HepG2 (cell line): ENCODE results near the gene TMF1. TPM values are rescaled to one million over a fixed set of nuclear protein-coding genes. Genes with fewer than 3 reads are reported as not detected.

Source experiments
- ATAC-seq: fragments of 200-7000 bp; cut with Tn5 transposase; 3 replicates; pipeline ENCODE4 v1.9.1; 2020; ENCODE audit warnings: mild to moderate bottlenecking, moderate library complexity
- BruUV-seq: library from RNA; stranded (reverse); fragments of 400-500 nt; replicated peaks from 2 replicates; lab custom pipeline; 2021; lab: Mats Ljungman, UMichigan
- CTCF ChIA-PET: fragments of 300-600 bp; formaldehyde crosslinking; extraction: SDS; loops from one replicate; lab custom pipeline; 2021; ENCODE audit warnings: low total read pairs, inconsistent platforms, low intra/inter-chr PET ratio; lab: Yijun Ruan, JAX
- POLR2A ChIA-PET: fragments of 350-600 bp; sonication (Branson Sonifier 250); formaldehyde crosslinking; loops from one replicate; lab custom pipeline; 2020; ENCODE audit warnings: antibody characterized with exemption, inconsistent platforms; lab: Yijun Ruan, JAX
- DNase-seq: peaks from one replicate; pipeline ENCODE4 v3.0.0-alpha.2; 2015; ENCODE audit warnings: low spot score
- FAIRE-seq: peaks from 3 replicates; lab custom pipeline; 2011; peaks lifted over from hg19 to GRCh38; lab: Jason Lieb, UNC
- H2AFZ ChIP-seq: one replicate; pipeline ENCODE4 v1.6.1; 2011; ENCODE audit warnings: low read length, inconsistent platforms
- H3K27ac ChIP-seq: fragments of 300-600 bp; 3 replicates; pipeline ENCODE4 v1.8.0; 2011; ENCODE audit warnings: mixed run types, mild to moderate bottlenecking, mixed read lengths, low read length, inconsistent platforms; ENCODE audit not compliant: insufficient read depth; ENCODE audit errors: extremely low read length
- H3K27me3 ChIP-seq, 2 experiments: fragments of 200-600 bp in 1 of 2; 2 replicates in 1 of 2; 3 replicates in 1 of 2; pipeline versions ENCODE4 v1.6.0 to v1.8.0; 2011; ENCODE audit warnings: low read length in 2 of 2, mild to moderate bottlenecking in 2 of 2, moderate library complexity in 2 of 2, inconsistent platforms in 1 of 2; ENCODE audit not compliant: insufficient read depth in 2 of 2, control insufficient read depth in 1 of 2
- H3K36me3 ChIP-seq, 2 experiments: fragments of 200-600 bp in 1 of 2; replicated peaks in 1 of 2; 2 replicates in 1 of 2; 3 replicates in 1 of 2; pipeline versions ENCODE4 v1.5.1 to v1.8.0; 2011; ENCODE audit warnings: low read length in 2 of 2, inconsistent platforms in 1 of 2; ENCODE audit not compliant: insufficient read depth in 2 of 2, control insufficient read depth in 1 of 2
- H3K4me1 ChIP-seq: 2 replicates; pipeline ENCODE4 v1.5.1; 2012; ENCODE audit warnings: low read length, inconsistent platforms; ENCODE audit not compliant: insufficient read depth
- H3K4me2 ChIP-seq: 2 replicates; pipeline ENCODE4 v1.6.0; 2011; ENCODE audit warnings: low read depth, low read length, inconsistent platforms
- H3K4me3 ChIP-seq, 3 experiments: fragments of 200-600 bp in 1 of 3; sonication (generic), shearing (Covaris generic) in 1 of 3; replicated peaks in 1 of 3; 2 replicates each; pipeline ENCODE4 v1.5.1; 2011 to 2016; ENCODE audit warnings: low read length in 3 of 3, inconsistent platforms in 2 of 3, low read depth in 2 of 3, mild to moderate bottlenecking in 2 of 3, control low read depth in 1 of 3, mixed read lengths in 1 of 3; ENCODE audit not compliant: insufficient read depth in 1 of 3
- H3K79me2 ChIP-seq: one replicate; pipeline ENCODE4 v1.6.1; 2011; ENCODE audit warnings: low read length, inconsistent platforms; ENCODE audit not compliant: insufficient read depth
- H3K9ac ChIP-seq: 2 replicates; pipeline ENCODE4 v1.6.0; 2011; ENCODE audit warnings: mild to moderate bottlenecking, low read depth, low read length, inconsistent platforms; ENCODE audit not compliant: insufficient read depth
- H3K9me3 ChIP-seq: 2 replicates; pipeline ENCODE4 v1.5.1; 2012; ENCODE audit warnings: mild to moderate bottlenecking, low read length
- H4K20me1 ChIP-seq: 2 replicates; pipeline ENCODE4 v1.6.0; 2011; ENCODE audit warnings: inconsistent platforms, mild to moderate bottlenecking, low read length, moderate library complexity; ENCODE audit not compliant: insufficient read depth
- ARNT ChIP-seq: fragments of 450-650 bp; IDR thresholded peaks from 2 replicates; pipeline ENCODE4 v1.6.1; 2017
- CENPX ChIP-seq: sonication (generic); formaldehyde crosslinking; IDR thresholded peaks from 2 replicates; pipeline ENCODE4 v1.9.0; 2021; ENCODE audit warnings: mild to moderate bottlenecking, missing genetic modification reagents, moderate library complexity
- FOSL2 ChIP-seq: sonication (generic); formaldehyde crosslinking; IDR thresholded peaks from 2 replicates; pipeline ENCODE4 v1.4.0; 2020; ENCODE audit warnings: missing genetic modification reagents
- FOXO1 ChIP-seq: sonication (generic); formaldehyde crosslinking; IDR thresholded peaks from 2 replicates; pipeline ENCODE4 v1.4.0; 2020; ENCODE audit warnings: missing genetic modification reagents
- MAF1 ChIP-seq: sonication (generic); formaldehyde crosslinking; IDR thresholded peaks from 2 replicates; pipeline ENCODE4 v1.5.0; 2020; ENCODE audit warnings: missing genetic modification reagents, borderline replicate concordance
- MED13 ChIP-seq: sonication (generic); formaldehyde crosslinking; IDR thresholded peaks from 2 replicates; pipeline ENCODE4 v1.5.0; 2020; ENCODE audit warnings: missing genetic modification reagents
- MZF1 ChIP-seq: sonication (generic); formaldehyde crosslinking; IDR thresholded peaks from 2 replicates; pipeline ENCODE4 v1.8.1; 2023; ENCODE audit warnings: mild to moderate bottlenecking, missing genetic modification reagents, borderline replicate concordance
- NONO ChIP-seq, 2 experiments: fragments of 450-650 bp in 1 of 2; sonication (generic) in 1 of 2; formaldehyde crosslinking in 1 of 2; IDR thresholded peaks in 1 of 2; conservative IDR thresholded peaks in 1 of 2; 2 replicates each; pipeline versions ENCODE4 v1.6.1 to v1.8.0; 2017 to 2022; ENCODE audit warnings: mild to moderate bottlenecking in 1 of 2, missing genetic modification reagents in 1 of 2, moderate library complexity in 1 of 2
- RAD21 ChIP-seq: fragments of 450-650 bp; formaldehyde crosslinking; IDR thresholded peaks from 2 replicates; pipeline ENCODE4 v1.5.0; 2020; ENCODE audit warnings: mild to moderate bottlenecking
- RARG ChIP-seq: sonication (generic); formaldehyde crosslinking; IDR thresholded peaks from 2 replicates; pipeline ENCODE4 v1.4.0; 2020; ENCODE audit warnings: low read depth, mild to moderate bottlenecking, missing genetic modification reagents
- RELA ChIP-seq: sonication (generic); formaldehyde crosslinking; IDR thresholded peaks from 2 replicates; pipeline ENCODE4 v1.4.0; 2020; ENCODE audit warnings: missing genetic modification reagents
- SMAD3 ChIP-seq: sonication (generic); formaldehyde crosslinking; IDR thresholded peaks from 2 replicates; pipeline ENCODE4 v1.4.0; 2020; ENCODE audit warnings: missing genetic modification reagents
- TMF1 ChIP-seq: sonication (generic); formaldehyde crosslinking; IDR thresholded peaks from 2 replicates; pipeline ENCODE4 v1.8.1; 2022; ENCODE audit warnings: low read depth, missing genetic modification reagents
- ZGPAT ChIP-seq: IDR thresholded peaks from 2 replicates; pipeline ENCODE4 v1.6.1; 2016; ENCODE audit warnings: mild to moderate bottlenecking
- ZNF101 ChIP-seq: sonication (generic); formaldehyde crosslinking; IDR thresholded peaks from 2 replicates; pipeline ENCODE4 v1.4.0; 2020; ENCODE audit warnings: mild to moderate bottlenecking, low read depth, missing genetic modification reagents, borderline replicate concordance
- ZNF350 ChIP-seq: sonication (generic); formaldehyde crosslinking; IDR thresholded peaks from 2 replicates; pipeline ENCODE4 v1.4.0; 2020; ENCODE audit warnings: mild to moderate bottlenecking, low read depth, missing genetic modification reagents, borderline replicate concordance
- ZZZ3 ChIP-seq: sonication (generic); formaldehyde crosslinking; IDR thresholded peaks from 2 replicates; pipeline ENCODE4 v1.4.0; 2020; ENCODE audit warnings: missing genetic modification reagents, mild to moderate bottlenecking, borderline replicate concordance
- WGBS: methylation state at CpG from one replicate; pipeline ENCODE4 v1.1.6; 2017; ENCODE audit warnings: low lambda C conversion rate; 5-methylcytosine and 5-hydroxymethylcytosine counted together
- in situ Hi-C: cut with HindIII; loops from 2 replicates; pipeline ENCODE4 v1.10.0; 2017; ENCODE audit warnings: low pct_unique_long_range_greater_than_20kb; ENCODE audit not compliant: extremely low pct_ligation_motif_present
- intact Hi-C: fragments of 100-400 bp; cut with micrococcal nuclease; formaldehyde crosslinking; loops from one replicate; pipeline ENCODE4 v1.10.0; 2022; ENCODE audit not compliant: unreplicated experiment
- polyA plus RNA-seq, 8 experiments: library from polyadenylated mRNA; depleted of rRNA in 3 of 8; stranded (reverse) in 7 of 8; unstranded in 1 of 8; fragments of >200 nt; fragmentation: Illumina TruSeq in 4 of 8; extraction: Trizol in 4 of 8; gene quantifications; 2 replicates each; pipeline versions ENCODE4 v1.2.1 to v1.2.3, GENCODE V29; 2011 to 2016; ENCODE audit warnings: low read depth in 4 of 8, missing spikeins in 1 of 8, mixed read lengths in 1 of 8; ENCODE audit not compliant: insufficient read depth in 1 of 8
- total RNA-seq, 5 experiments: library from RNA; depleted of rRNA; stranded (reverse); fragments of >200 nt; fragmentation: Illumina TruSeq; extraction: Trizol; gene quantifications; 2 replicates each; pipeline ENCODE4 v1.2.3, GENCODE V29; 2016; ENCODE audit warnings: low read depth in 1 of 5
- TF ChIP-seq, protein P1 (sequence below): IDR thresholded peaks from 2 replicates; pipeline ENCODE4 v1.6.1; 2016; ENCODE audit warnings: low read depth
- TF ChIP-seq, protein P2 (sequence below): sonication (generic); formaldehyde crosslinking; IDR thresholded peaks from 2 replicates; pipeline ENCODE4 v1.5.1; 2020; ENCODE audit warnings: missing genetic modification reagents, mild to moderate bottlenecking, borderline replicate concordance
- TF ChIP-seq, protein P3 (sequence below): sonication (generic); formaldehyde crosslinking; IDR thresholded peaks from 2 replicates; pipeline ENCODE4 v1.4.0; 2020; ENCODE audit warnings: missing genetic modification reagents

The TMF1 gene
- total and polyA plus RNA-seq, 2 of the 13 experiments (the other 11 are each of a cell fraction or from before 2014, with no cell fraction given) = 12.1 to 38.4 TPM

DNA sequence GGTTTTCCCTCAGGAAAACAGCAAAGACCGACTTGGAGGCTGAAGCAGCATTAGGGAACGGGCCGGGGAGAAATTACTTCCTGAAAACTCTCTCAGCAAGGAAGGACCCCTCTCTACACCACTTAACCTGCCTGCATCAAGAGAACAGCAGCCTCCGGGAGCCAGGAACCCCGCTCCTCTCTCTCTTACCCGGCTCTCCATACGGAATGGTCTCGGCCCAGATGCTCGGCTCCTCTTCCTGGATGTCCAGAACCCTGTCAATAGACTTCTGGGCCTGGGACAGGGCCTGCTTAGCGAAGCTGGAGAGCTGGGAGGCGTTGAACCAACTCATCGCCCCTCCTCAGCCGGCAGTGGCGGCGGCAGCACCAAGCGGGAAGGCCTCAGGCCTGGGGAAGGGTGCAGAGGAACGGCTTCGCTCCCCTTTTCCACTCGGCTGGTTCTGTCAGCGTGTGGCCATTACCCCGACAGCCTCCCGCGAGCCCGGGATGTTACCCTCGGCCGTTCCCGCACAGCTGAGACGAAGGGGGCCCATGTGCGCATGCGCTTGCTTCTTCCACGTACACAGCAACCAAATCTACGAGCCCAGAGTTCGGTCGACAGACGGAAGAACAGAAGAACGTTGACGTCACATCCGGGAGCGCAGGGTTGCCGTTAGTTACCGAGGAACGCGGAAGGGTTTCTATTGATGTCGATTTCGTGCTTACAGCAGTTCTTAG lies at the start of gene TMF1 (continued):
- TF ChIP-seq MZF1 (CRISPR knock-in tag) = 0 out of 2 replicates have a peak, but pooled peaks have one; percentile 36
- 0 out of 2 replicates have a peak, but pooled peaks have one; percentile 15 for TF ChIP-seq FOSL2
- no peak for TF ChIP-seq ZZZ3 (CRISPR knock-in tag)
- no peak for TF ChIP-seq MAF1 (CRISPR knock-in tag)
- no peak; the same call in 1 of the 2 replicates for TF ChIP-seq RARG (CRISPR knock-in tag)
- TF ChIP-seq MED13 (CRISPR knock-in tag) = no peak

DNA sequence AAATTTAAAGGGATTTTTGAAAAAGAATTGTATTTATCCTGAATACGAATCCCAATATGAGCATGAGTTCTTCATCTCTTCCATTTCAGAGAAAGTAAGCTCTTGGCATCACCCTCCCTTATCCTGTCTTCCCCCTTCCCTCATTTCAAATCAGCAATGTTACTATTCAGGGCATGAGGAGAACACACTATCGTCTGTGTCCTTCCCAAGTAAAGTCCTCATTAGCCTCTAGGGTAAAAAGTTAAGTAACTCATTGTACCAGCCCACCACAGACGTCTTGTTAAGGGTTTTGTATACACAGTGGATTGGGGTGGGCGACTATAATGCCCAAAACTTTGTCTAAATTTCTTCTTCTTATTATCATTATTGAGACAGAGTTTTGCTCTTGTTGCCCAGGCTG lies 47.4 kb upstream of the TMF1 start:
- Histone ChIP-seq H3K79me2 (no peaks in the 10 kb centered on the region), H3K36me3 (peaks cover 2 to 17% of the 10 kb centered on the region in 2 experiments; a peak in 3 of 5 replicates), H4K20me1 (no peaks in the 10 kb centered on the region), H3K27me3 (no peaks in the 10 kb centered on the region), H3K4me3 (no peak overlapping the region), H3K4me1 (no peaks in the 10 kb centered on the region), H3K9ac (no peak overlapping the region), H2AFZ (no peak overlapping the region), H3K4me2 (no peak overlapping the region), H3K27ac (no peak overlapping the region), H3K9me3 (no peaks in the 10 kb centered on the region)
- BruUV-seq = no TSS peak
- intact Hi-C loops = no loop called here
- 94% methylated on average over 4 of the region's 4 CpGs for WGBS
- FAIRE-seq (no peak), DNase-seq (no peak), ATAC-seq (no peak)
- ChIA-PET POLR2A (no interaction called here), CTCF (no interaction called here)
- in situ Hi-C loops = no loop called here
- TF ChIP-seq CENPX (CRISPR knock-in tag) (no peak), ZNF350 (CRISPR knock-in tag) (no peak), NONO (IDR thresholded peaks at IDR 0.05) (no peak), NONO (CRISPR knock-in tag; conservative IDR thresholded peaks at IDR 0.05) (no peak), SMAD3 (CRISPR knock-in tag) (no peak), TMF1 (CRISPR knock-in tag) (no peak), FOXO1 (CRISPR knock-in tag) (no peak), ZNF101 (no peak), ZGPAT (CRISPR knock-in tag) (no peak), ARNT (no peak), RAD21 (CRISPR knock-in tag) (no peak), RELA (CRISPR knock-in tag) (no peak)
- TF ChIP-seq, protein P1, sequence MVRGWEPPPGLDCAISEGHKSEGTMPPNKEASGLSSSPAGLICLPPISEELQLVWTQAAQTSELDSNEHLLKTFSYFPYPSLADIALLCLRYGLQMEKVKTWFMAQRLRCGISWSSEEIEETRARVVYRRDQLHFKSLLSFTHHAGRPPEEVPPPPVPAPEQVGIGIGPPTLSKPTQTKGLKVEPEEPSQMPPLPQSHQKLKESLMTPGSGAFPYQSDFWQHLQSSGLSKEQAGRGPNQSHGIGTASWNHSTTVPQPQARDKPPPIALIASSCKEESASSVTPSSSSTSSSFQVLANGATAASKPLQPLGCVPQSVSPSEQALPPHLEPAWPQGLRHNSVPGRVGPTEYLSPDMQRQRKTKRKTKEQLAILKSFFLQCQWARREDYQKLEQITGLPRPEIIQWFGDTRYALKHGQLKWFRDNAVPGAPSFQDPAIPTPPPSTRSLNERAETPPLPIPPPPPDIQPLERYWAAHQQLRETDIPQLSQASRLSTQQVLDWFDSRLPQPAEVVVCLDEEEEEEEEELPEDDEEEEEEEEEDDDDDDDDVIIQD (CRISPR knock-in tag) = no peak
- TF ChIP-seq, protein P2, sequence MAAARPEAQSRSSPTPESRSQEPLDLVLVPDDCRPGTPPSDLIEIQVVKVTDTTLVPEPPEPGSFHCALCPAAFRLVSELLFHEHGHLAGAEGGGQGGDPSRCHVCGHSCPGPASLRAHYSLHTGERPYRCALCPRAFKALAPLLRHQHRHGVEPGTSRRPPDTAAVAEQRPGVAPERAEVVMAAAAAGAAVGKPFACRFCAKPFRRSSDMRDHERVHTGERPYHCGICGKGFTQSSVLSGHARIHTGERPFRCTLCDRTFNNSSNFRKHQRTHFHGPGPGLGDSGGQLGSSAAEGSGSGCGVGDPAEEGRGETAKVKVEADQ = no peak
- TF ChIP-seq, protein P3, sequence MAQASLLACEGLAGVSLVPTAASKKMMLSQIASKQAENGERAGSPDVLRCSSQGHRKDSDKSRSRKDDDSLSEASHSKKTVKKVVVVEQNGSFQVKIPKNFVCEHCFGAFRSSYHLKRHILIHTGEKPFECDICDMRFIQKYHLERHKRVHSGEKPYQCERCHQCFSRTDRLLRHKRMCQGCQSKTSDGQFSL (CRISPR knock-in tag) = no peak
